Bronchial epithelial cell (primary cell): ENCODE data around the gene PPP2CA. TPM values are rescaled to one million over a fixed set of nuclear protein-coding genes. Genes with fewer than 3 reads are reported as not detected.
"Not testable (repeated sequence)": the region's sequence is repeated elsewhere in the genome, so short reads cannot be mapped to it uniquely, and the experiment has no call there.

Experiments
- DNase-seq: peaks from one replicate; pipeline ENCODE4 v3.0.0-alpha.2; 2010; ENCODE audit warnings: low read depth
- FAIRE-seq: peaks from 2 replicates; lab custom pipeline; 2011; peaks lifted over from hg19 to GRCh38; lab: Jason Lieb, UNC
- H3K27me3 ChIP-seq: 2 replicates; pipeline ENCODE4 v1.5.1; 2011; ENCODE audit warnings: low read length; ENCODE audit not compliant: control insufficient read depth, insufficient read depth
- H3K36me3 ChIP-seq: 2 replicates; pipeline ENCODE4 v1.5.1; 2011; ENCODE audit warnings: low read length; ENCODE audit not compliant: control insufficient read depth, insufficient read depth
- H3K4me3 ChIP-seq: 2 replicates; pipeline ENCODE4 v1.5.1; 2011; ENCODE audit warnings: mild to moderate bottlenecking, low read depth, low read length, control low read depth
- CTCF ChIP-seq: IDR thresholded peaks from 2 replicates; pipeline ENCODE4 v1.5.1; 2011; ENCODE audit warnings: mild to moderate bottlenecking, moderate library complexity, low read length, control low read depth, inconsistent platforms; ENCODE audit not compliant: insufficient read depth, severe bottlenecking
- total RNA-seq: library from RNA; depleted of rRNA; stranded (reverse); fragments of >200 nt; gene quantifications from 2 replicates; pipeline ENCODE4 v1.2.1, GENCODE V29; 2014

The PPP2CA gene
- total RNA-seq, 1 donor from 2014 or later, result 133 TPM

DNA sequence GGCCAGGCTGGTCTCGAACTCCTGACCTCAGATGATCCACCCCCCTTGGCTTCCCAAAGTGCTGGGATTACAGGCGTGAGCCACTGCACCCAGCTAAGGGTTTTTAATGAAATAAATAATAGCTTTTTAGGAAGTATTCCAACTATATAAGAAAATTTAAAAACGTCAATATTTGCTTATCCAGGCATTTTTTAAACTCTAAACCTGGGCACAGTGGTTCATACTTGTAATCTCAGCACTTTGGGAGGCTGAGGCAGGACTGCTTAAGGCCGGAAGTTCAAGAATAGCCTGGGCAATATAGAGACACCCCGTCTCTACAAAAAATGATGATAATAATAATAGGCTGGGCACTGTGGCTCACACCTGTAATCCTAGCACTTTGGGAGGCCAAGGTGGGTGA lies 63.3 kb downstream of the PPP2CA start:
- no peaks in the 10 kb centered on the region for H3K27me3 ChIP-seq
- DNase-seq, result no peak
- no peak for FAIRE-seq
- no peak for TF ChIP-seq CTCF
- H3K4me3 ChIP-seq, result no peak overlapping the region
- peaks cover 16% of the 10 kb centered on the region for H3K36me3 ChIP-seq

DNA sequence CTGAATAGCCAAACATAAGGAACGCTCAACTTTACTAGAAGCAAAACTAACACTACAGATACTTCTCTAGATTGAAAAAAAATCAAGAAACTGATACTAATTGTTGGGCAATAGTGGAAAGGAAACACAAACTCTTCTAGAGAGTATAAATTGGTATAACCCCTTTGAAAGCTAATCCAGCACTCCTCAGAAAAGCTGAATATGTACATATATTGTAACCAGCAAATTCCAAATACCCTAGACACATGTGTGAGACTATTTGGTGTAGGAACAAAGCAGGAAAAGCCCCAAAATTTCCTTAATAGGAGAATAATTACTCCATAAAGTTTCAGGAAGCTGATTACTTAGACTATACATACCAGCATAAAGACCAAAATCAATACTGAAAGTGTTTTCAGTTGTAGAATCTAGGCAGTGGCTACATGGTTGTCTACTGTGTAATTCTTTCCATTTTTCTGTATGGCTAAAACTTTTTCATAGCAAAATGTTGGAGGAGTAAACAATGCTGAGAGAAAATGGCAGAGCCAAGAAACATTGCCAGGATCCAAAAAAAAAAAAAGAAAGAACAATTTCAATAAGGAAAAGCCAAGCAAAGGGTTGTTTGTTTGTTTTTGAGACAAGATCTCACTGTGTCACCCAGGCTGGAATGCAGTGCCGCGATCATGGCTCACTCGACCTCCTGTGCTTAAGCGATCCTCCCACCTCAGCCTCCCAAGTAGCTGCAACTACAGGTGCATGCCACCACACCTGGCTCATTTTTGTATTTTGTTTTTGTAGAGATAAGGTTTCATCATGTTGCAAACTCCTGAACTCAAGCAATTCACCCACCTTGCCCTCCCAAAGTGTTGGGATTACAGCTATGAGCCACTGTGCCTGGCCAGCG lies 64.1 kb downstream of the PPP2CA start:
- DNase-seq, result no peak
- peaks cover 16% of the 10 kb centered on the region for H3K36me3 ChIP-seq
- no peaks in the 10 kb centered on the region for H3K27me3 ChIP-seq
- FAIRE-seq, result no peak
- no peak for TF ChIP-seq CTCF
- H3K4me3 ChIP-seq, result no peak overlapping the region

GRCh38 chr5:134153657-134154056 lies 72.2 kb downstream of the PPP2CA start:
- FAIRE-seq (no peak), DNase-seq (peak; percentile 79)
- no peaks in the 10 kb centered on the region for H3K27me3 ChIP-seq
- H3K4me3 ChIP-seq, result no peak overlapping the region
- peaks cover 13% of the 10 kb centered on the region for H3K36me3 ChIP-seq
- TF ChIP-seq CTCF, result no peak

- DNase-seq (no peak), FAIRE-seq (no peak)
- peaks cover 12% of the 10 kb centered on the region for H3K36me3 ChIP-seq
- H3K27me3 ChIP-seq, result no peaks in the 10 kb centered on the region
- TF ChIP-seq CTCF, result no peak
- no peak overlapping the region for H3K4me3 ChIP-seq
Observed at GRCh38 chr5:134153241-134153640, 72.6 kb downstream of the PPP2CA start.

DNA sequence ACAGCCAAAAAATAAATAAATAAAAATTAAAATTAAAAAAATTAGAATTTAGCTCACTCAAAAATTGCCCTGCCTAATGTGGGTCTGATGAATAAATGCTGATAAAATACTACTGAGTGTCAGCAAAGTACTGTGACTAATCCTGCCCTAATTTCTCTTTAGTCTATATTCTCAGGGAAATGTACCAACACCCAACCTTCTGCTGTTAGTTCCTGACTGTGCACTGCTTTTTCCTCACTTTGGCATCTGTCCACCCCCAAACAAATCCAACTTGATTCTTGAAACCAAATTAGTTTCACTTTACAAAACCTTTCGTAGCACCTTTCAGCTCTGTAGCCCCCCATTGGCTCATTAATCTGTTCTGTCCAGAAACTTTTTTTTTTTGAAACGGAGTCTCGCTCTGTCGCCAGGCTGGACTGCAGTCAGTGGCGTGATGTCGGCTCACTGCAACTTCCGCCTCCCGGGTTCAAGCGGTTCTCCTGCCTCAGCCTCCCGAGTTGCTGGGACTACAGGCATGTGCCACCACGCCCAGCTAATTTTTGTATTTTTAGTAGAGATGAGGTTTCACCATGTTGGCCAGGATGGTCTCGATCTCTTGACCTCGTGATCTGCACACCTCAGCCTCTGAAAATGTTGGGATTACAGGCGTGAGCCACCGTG lies 73.6 kb downstream of the PPP2CA start:
- H3K36me3 ChIP-seq, H3K27me3 ChIP-seq, FAIRE-seq, DNase-seq, H3K4me3 ChIP-seq: not testable (repeated sequence)

- no peaks in the 10 kb centered on the region for H3K27me3 ChIP-seq
- no peak overlapping the region for H3K4me3 ChIP-seq
- peaks cover 8% of the 10 kb centered on the region for H3K36me3 ChIP-seq
- FAIRE-seq (no peak), DNase-seq (no peak)
- TF ChIP-seq CTCF, result no peak
Observed at GRCh38 chr5:134151723-134152122, 74.2 kb downstream of the PPP2CA start.
